ENCODE measurements around the gene VCAN. TPM values are rescaled to one million over a fixed set of nuclear protein-coding genes. Genes with fewer than 3 reads are reported as not detected.

Gene VCAN
- polyA plus RNA-seq, 1 donor = 201 TPM

DNA sequence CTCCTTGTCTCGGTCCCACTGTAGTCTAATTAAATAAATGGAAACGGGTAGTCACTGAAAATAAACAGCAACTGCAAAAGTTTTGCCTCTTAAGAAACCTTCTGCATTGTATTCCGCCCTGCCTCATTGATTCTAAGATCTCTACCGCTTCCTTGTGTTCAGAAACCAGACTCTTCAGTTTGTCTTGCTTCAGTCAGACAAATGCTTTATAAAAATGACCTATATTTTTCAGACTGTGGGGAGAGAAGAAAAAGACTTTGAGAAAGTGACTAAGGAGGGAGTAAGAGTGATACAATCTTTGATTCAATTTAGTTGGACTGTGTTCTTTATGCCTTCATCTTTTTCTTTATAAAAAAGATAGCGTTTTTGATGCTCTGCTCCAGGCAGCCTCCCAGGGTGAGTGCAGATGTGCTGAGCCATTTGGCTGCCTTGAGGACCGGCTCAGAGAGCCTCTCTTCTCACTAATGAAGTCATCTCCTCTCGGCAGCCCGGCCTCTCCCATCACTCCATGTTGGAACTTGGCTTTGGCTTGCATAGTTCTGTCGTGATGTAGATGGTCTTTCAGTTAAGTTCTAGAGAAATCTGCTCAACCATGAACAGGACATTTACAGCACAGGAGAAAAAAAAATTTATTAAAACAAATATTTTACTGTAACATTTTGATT is 4.0 kb upstream of the VCAN start:
- peak; percentile 72 for DNase-seq (ENCODE audit: low read depth)

DNA sequence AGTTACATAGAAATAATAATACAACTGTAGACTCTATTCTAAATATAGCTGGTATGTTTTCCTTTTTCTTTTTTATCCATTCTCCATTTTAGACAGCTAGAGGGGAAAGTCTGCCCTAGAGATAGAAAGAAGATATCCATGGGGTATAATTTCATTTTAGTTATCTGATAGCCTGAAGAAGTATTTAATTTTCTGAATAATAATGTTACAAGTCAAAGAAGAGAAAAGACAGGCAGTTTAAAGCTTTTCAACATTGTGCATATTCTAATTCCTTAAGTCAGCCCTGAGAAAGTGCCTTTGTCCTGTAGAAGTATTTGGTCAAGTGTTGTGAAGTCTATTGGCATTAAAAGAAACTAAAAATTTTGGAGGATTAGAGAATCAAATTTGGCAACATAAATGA is 2.5 kb upstream of the VCAN start:
- DNase-seq (ENCODE audit: low read depth) = no peak

GRCh38 chr5:83470526-83471404 is 779 bp upstream of the VCAN start:
- no peak for DNase-seq (ENCODE audit: low read depth)

- no peak for DNase-seq (ENCODE audit: low read depth)
Observed at GRCh38 chr5:83472213-83472507, 616 bp downstream of the VCAN start.

DNA sequence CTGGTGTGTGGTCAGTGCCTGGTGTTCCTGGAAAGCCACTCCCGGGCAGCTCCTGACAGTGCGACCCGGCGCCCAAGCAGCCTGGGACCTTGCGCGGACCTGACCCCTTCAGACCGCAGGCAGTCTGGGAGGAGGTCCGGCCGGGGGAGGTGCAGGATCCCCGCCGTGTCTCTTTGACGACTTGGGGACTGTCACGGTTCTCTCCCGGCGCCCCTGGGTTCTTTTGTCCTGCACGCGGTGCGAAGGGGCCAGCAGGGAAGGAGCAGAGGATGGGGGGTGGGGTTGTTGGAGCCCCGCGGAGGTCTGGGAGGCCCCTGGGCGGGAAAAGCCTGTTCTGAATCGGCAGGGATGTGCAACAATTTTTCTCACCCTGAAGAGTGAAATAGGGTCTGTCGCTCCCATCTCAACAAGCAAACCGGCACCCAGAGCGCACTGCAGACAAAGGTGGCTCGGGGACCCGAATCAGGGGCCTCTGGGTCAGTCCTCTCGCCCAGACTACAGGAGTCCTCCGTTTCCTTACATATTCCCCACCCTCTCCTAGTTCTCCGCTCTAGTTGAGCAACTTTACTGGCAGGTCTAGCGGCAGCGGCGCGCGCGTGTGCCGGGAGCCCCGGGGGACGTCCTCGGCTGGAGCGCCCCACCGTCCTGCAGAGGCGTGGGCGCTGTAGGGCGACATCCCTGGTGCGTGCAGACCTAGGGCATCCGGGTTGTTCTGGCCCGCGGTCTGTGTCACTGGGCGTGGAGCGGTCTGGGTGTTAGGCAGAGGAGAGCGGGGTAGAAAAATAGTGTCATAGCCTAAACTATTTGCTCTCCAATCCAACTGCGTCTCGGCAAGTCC is 1.2 kb downstream of the VCAN start:
- no peak for DNase-seq (ENCODE audit: low read depth)

GRCh38 chr5:83473346-83474160 is 2.0 kb downstream of the VCAN start:
- peak; percentile 96 for DNase-seq (ENCODE audit: low read depth)

GRCh38 chr5:83474161-83474796 is 2.7 kb downstream of the VCAN start:
- no peak for DNase-seq (ENCODE audit: low read depth)

DNA sequence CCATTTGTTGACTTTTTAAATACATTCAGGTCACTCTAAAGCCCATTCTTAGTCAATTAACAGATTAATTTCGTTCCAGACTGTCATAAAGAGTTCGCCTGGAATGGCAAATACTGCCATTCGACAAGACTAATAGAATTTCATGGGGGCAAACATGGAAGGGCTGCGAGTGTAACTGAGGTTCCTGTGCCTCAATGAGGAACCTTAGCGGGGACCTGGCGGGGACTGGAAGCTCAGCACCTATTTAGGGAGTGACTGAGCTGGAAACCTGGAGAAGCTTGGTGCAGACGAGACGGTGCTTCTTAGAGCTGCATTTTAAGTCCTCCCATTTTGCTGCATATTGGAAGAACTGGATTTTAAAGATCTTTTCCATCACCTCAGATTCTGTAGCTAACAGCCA is 3.4 kb downstream of the VCAN start:
- DNase-seq (ENCODE audit: low read depth) = no peak

- no peak for DNase-seq (ENCODE audit: low read depth)
Observed at GRCh38 chr5:83475391-83475863, 3.9 kb downstream of the VCAN start.

DNA sequence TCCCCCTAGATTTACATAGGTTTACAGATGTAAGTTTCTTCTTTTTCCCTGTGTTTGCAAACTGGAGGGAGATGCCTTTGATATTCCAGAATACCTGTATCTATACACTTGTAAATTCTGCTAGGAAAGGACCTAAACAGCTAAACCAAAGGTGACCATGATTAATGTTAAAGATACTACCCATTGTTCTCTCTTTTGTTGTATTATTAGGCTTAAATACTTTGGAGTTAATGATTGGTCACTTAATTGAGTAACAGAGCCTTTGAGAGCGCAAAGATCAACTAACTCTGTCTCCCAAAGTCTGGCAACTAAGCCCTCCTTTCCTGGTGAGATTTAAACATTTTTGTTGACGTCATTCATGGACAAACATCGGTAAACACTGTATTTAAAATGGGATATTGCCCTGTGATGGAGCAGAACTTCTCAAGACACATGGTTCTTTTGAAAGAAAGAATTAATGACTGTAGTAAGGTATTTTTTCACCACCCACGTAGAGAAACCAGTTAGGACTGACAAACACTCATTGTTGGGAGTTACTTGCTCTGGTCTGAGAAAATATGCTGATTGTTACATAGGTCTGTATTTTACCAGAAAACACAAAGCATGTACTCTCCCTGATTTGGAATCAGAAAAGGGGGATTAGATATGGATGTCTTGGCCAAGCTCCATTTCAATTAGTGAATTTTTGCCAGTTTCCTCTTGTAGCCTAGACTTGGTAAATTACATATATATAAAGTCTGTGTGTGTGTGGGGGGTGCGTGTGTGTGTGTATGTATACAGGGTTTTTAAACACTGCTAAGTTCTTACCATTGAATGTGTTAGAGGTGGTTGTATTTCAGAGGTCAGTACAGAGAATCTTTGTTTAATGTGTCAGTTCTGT is 4.6 kb downstream of the VCAN start:
- no peak for DNase-seq (ENCODE audit: low read depth)

DNA sequence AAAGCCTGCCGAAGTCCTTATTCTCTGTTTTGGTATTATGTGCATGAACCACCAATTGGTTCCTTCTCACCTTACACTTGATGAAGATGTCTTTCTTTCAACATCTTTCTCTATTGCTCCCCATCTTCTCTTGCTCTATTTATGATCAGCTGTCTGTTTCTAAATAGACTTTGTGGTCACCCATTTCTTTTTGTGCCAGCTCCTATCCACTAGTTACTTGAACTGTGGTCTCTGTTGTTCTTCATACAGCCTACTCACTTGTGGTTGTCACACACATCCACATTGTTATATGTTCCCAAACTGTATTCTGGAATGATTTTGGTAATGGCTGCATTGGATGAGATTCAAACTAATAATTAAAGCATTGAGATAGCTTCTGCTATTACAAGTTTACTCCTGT is 11.4 kb downstream of the VCAN start:
- no peak for DNase-seq (ENCODE audit: low read depth)

- no peak for DNase-seq (ENCODE audit: low read depth)
Observed at GRCh38 chr5:83484294-83484693, 12.8 kb downstream of the VCAN start.

DNA sequence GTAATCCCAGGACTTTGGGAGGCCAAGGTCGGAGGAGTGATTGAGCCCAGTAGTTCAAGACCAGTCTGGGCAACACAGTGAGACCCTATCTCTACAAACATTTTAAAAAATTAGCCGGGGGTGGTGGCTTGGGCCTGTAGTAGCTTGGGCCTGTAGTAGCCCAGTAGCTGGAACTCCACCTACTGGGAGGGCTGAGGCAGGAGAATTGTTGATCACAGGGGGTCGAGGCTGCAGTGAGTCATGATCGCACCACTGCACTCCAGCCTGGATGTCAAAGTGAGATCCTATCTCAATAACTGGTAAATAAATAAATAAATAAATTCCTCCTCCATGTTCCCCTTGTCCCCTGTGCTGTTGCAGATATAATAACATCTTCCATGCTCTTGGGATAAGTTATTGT is 14.3 kb downstream of the VCAN start:
- DNase-seq (ENCODE audit: low read depth) = no peak

- no peak for DNase-seq (ENCODE audit: low read depth)
Observed at GRCh38 chr5:83487155-83487554, 15.6 kb downstream of the VCAN start.

DNA sequence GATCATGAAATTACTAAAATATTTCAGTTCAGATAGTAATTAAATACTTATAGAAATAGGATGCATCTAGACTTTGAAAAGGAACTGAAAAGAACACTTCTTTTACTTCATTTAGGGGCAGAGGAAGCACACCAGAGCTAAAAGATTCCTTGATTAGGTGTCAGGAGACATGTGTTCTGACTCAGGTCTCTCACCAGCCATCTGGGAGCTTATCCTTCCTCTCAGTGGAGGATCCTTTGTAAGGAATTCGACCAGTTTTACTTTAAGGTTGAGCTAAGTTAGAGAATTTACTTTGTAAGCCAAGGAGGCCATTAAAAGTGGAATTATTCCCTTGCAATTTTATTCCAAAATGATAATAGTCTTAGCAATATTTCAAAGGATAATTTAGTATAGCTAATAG is 16.7 kb downstream of the VCAN start:
- DNase-seq (ENCODE audit: low read depth) = no peak

DNA sequence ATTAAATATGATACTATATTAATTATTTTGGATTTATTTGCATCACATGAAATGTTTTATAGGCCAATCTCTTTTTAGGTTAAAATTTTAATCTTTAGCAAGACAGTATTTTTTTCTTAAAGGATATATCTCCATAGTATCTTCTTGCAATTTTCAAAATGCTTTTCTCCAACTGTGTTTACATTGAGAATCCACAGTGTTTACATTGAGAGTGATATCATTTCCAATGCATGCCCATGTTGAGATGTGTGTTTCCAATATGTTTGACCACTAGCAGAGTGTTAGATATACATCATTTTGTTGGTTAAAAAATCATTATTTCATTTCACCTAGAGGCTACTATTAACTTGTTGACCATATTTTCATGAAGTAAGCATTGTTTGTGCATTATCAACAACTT is 17.3 kb downstream of the VCAN start:
- no peak for DNase-seq (ENCODE audit: low read depth)

DNA sequence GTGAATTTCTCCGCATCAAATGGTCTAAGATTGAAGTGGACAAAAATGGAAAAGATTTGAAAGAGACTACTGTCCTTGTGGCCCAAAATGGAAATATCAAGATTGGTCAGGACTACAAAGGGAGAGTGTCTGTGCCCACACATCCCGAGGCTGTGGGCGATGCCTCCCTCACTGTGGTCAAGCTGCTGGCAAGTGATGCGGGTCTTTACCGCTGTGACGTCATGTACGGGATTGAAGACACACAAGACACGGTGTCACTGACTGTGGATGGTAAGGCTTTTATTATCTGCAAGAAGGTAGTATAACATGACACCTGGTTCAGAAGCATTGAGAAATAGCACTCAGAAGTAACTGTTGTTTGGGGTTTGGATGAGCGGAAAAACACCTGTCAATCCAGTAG is 18.7 kb downstream of the VCAN start:
- no peak for DNase-seq (ENCODE audit: low read depth)

GRCh38 chr5:83492331-83492730 is 20.8 kb downstream of the VCAN start:
- no peak for DNase-seq (ENCODE audit: low read depth)

GRCh38 chr5:83493644-83494043 is 22.1 kb downstream of the VCAN start:
- DNase-seq (ENCODE audit: low read depth) = no peak

DNA sequence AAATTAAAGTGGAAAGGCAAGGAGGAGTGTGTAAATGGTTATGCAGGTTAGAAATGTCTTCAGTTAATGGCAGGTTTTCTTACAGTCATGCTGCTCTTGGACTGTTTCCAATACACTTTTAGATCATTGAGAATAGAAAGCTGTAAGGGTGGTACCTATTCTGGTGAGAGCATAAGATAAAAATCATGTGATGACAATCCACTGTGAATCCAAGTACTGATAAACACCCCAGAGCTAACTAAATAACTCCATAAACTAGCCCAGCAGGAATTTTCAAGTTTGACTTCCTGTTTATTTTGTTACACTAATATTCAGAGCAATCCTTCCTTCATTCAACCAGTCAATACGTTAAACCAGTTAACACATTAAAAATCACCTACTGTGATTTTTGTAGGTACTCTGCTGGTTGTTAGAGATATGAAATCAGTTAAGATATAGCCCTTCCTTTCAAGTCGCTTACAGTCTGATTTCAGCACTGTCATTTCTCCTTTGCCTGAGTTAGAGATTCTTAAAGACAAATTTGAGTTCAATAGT is 22.6 kb downstream of the VCAN start:
- no peak for DNase-seq (ENCODE audit: low read depth)

Data from forelimb muscle (tissue), 1 donor.